GM12878 (cell line): ENCODE data around the gene PFN2. TPM values are rescaled to one million over a fixed set of nuclear protein-coding genes. Genes with fewer than 3 reads are reported as not detected.
A peak's percentile ranks its signal among the peaks of the same experiment; 100 is the strongest.
"Not testable (repeated sequence)": the region's sequence is repeated elsewhere in the genome, so short reads cannot be mapped to it uniquely, and the experiment has no call there.

Experiments used
- ATAC-seq: fragments of 200-7000 bp; cut with Tn5 transposase; 3 replicates; pipeline ENCODE4 v1.9.1; 2020; ENCODE audit warnings: mild to moderate bottlenecking, moderate library complexity
- BruUV-seq: library from RNA; stranded (reverse); fragments of 400-500 nt; replicated peaks from 2 replicates; lab custom pipeline; 2021; lab: Mats Ljungman, UMichigan
- CTCF ChIA-PET: fragments of 300-600 bp; sonication (Branson Sonifier 250); formaldehyde crosslinking; extraction: SDS; loops from one replicate; lab custom pipeline; 2021; ENCODE audit warnings: inconsistent platforms; lab: Yijun Ruan, JAX
- POLR2A ChIA-PET: fragments of 350-600 bp; formaldehyde crosslinking; extraction: SDS; loops from one replicate; lab custom pipeline; 2021; ENCODE audit warnings: inconsistent platforms; lab: Charles Lee
- RAD21 ChIA-PET: fragments of 300-600 bp; sonication (Branson Sonifier 250); formaldehyde crosslinking; loops from one replicate; lab custom pipeline; 2023; ENCODE audit warnings: antibody characterized with exemption; ENCODE audit not compliant: unreplicated experiment; lab: Charles Lee
- SMC1A ChIA-PET: fragments of 300-600 bp; sonication (Branson Sonifier 250); formaldehyde crosslinking; loops from one replicate; lab custom pipeline; 2023; ENCODE audit not compliant: unreplicated experiment, uncharacterized antibody; lab: Charles Lee
- DNase-seq: peaks from one replicate; pipeline ENCODE4 v3.0.0-alpha.2; 2011; ENCODE audit warnings: low read depth, low spot score
- FAIRE-seq: peaks from 3 replicates; lab custom pipeline; 2011; peaks lifted over from hg19 to GRCh38; lab: Jason Lieb, UNC
- H2AFZ ChIP-seq: 2 replicates; pipeline ENCODE4 v1.6.0; 2011; ENCODE audit warnings: low read depth, low read length, control low read depth; ENCODE audit not compliant: control insufficient read depth
- H3K27ac ChIP-seq: 2 replicates; pipeline ENCODE4 v1.5.1; 2011; ENCODE audit warnings: control low read depth; ENCODE audit not compliant: control insufficient read depth, insufficient read depth
- H3K27me3 ChIP-seq, 2 experiments: replicated peaks in 1 of 2; 2 replicates each; pipeline versions ENCODE4 v1.6.0 to v1.6.1; 2011; ENCODE audit warnings: low read length in 1 of 2; ENCODE audit not compliant: control insufficient read depth in 2 of 2, insufficient read depth in 2 of 2
- H3K36me3 ChIP-seq, 2 experiments: 2 replicates each; pipeline ENCODE4 v1.5.1; 2011; ENCODE audit warnings: low read length in 1 of 2; ENCODE audit not compliant: control insufficient read depth in 2 of 2, insufficient read depth in 2 of 2
- H3K4me1 ChIP-seq: 2 replicates; pipeline ENCODE4 v1.6.1; 2011; ENCODE audit warnings: mild to moderate bottlenecking, low read length, moderate library complexity, mixed read lengths; ENCODE audit not compliant: control insufficient read depth, insufficient read depth
- H3K4me2 ChIP-seq: 2 replicates; pipeline ENCODE4 v1.6.0; 2011; ENCODE audit warnings: control low read depth; ENCODE audit not compliant: control insufficient read depth, insufficient read depth
- H3K4me3 ChIP-seq: fragments of 200-600 bp; sonication (generic); 2 replicates; pipeline ENCODE4 v1.5.1; 2016
- H3K79me2 ChIP-seq: 2 replicates; pipeline ENCODE4 v1.6.0; 2011; ENCODE audit warnings: low read length; ENCODE audit not compliant: control insufficient read depth, insufficient read depth
- H3K9ac ChIP-seq: 2 replicates; pipeline ENCODE4 v1.8.0; 2011; ENCODE audit warnings: low read length, control low read depth, mixed read lengths; ENCODE audit not compliant: control insufficient read depth, insufficient read depth
- H3K9me3 ChIP-seq: replicated peaks from 3 replicates; pipeline ENCODE4 v1.5.1; 2011; ENCODE audit warnings: mild to moderate bottlenecking, low read length; ENCODE audit not compliant: control insufficient read depth, insufficient read depth
- H4K20me1 ChIP-seq: 2 replicates; pipeline ENCODE4 v1.6.0; 2011; ENCODE audit not compliant: control insufficient read depth, insufficient read depth
- BACH1 ChIP-seq: fragments of 450-650 bp; IDR thresholded peaks from 2 replicates; pipeline ENCODE4 v1.6.1; 2017; ENCODE audit warnings: mild to moderate bottlenecking, borderline replicate concordance
- CTCF ChIP-seq, 3 experiments: IDR thresholded peaks in 2 of 3; conservative IDR thresholded peaks in 1 of 3; 2 replicates each; pipeline ENCODE4 v1.5.1; 2011; ENCODE audit warnings: low read depth in 3 of 3, low read length in 3 of 3, mild to moderate bottlenecking in 3 of 3, control low read depth in 2 of 3, moderate library complexity in 2 of 3, inconsistent platforms in 1 of 3, mixed read lengths in 1 of 3; ENCODE audit not compliant: control insufficient read depth in 2 of 3, insufficient read depth in 1 of 3; ENCODE audit errors: extremely low read depth in 1 of 3
- EED ChIP-seq: sonication (generic); IDR thresholded peaks from 2 replicates; pipeline ENCODE4 v1.6.1; 2016; ENCODE audit warnings: antibody characterized with exemption, low read depth
- MTA3 ChIP-seq: IDR thresholded peaks from 2 replicates; pipeline ENCODE4 v1.6.1; 2012; ENCODE audit warnings: low read length, inconsistent platforms, borderline replicate concordance
- PAX8 ChIP-seq: fragments of 450-650 bp; IDR thresholded peaks from 2 replicates; pipeline ENCODE4 v1.6.1; 2017; ENCODE audit warnings: mild to moderate bottlenecking, moderate library complexity
- PKNOX1 ChIP-seq: fragments of 450-650 bp; IDR thresholded peaks from 2 replicates; pipeline ENCODE4 v1.6.1; 2016; ENCODE audit warnings: mild to moderate bottlenecking
- RELA ChIP-seq: fragments of 450-650 bp; IDR thresholded peaks from 2 replicates; pipeline ENCODE4 v1.8.0; 2014; ENCODE audit warnings: borderline replicate concordance; ENCODE audit not compliant: partially characterized antibody
- RUNX3 ChIP-seq: IDR thresholded peaks from 2 replicates; pipeline ENCODE4 v1.6.1; 2012; ENCODE audit warnings: low read length, inconsistent platforms
- SMAD5 ChIP-seq: IDR thresholded peaks from 2 replicates; pipeline ENCODE4 v1.6.1; 2016; ENCODE audit warnings: antibody characterized with exemption, low read depth
- SMC3 ChIP-seq: IDR thresholded peaks from 2 replicates; pipeline ENCODE4 v1.6.1; 2011; ENCODE audit warnings: low read length, improper control_type of control experiment, borderline replicate concordance
- YBX1 ChIP-seq: fragments of 450-650 bp; IDR thresholded peaks from 2 replicates; pipeline ENCODE4 v1.6.1; 2016; ENCODE audit warnings: antibody characterized with exemption
- ZBED1 ChIP-seq: IDR thresholded peaks from 2 replicates; pipeline ENCODE4 v1.6.1; 2016; ENCODE audit warnings: borderline replicate concordance
- ZNF207 ChIP-seq: fragments of 450-650 bp; IDR thresholded peaks from 2 replicates; pipeline ENCODE4 v1.6.1; 2014; ENCODE audit warnings: antibody characterized with exemption, mild to moderate bottlenecking, borderline replicate concordance
- WGBS: methylation state at CpG from one replicate; pipeline ENCODE4 v1.1.6; 2016; ENCODE audit warnings: low lambda C conversion rate; ENCODE audit not compliant: insufficient replicate concordance, insufficient coverage; ENCODE audit errors: missing lambda C conversion rate; 5-methylcytosine and 5-hydroxymethylcytosine counted together
- in situ Hi-C: fragments of 300-500 bp; cut with MboI; formaldehyde crosslinking; loops from 9 replicates; pipeline ENCODE4 v1.14.3; 2018; ENCODE audit warnings: mixed read lengths
- intact Hi-C: fragments of 100-400 bp; cut with micrococcal nuclease; formaldehyde crosslinking; loops from one replicate; pipeline ENCODE4 v1.14.2; 2022; ENCODE audit not compliant: unreplicated experiment
- polyA plus RNA-seq, 11 experiments: library from polyadenylated mRNA; depleted of rRNA in 4 of 11; unstranded in 6 of 11; stranded (reverse) in 5 of 11; fragments of >200 nt; fragmentation: Nextera tagmentation in 4 of 11; fragmentation: Illumina TruSeq in 1 of 11; extraction: Ambion mirVana in 4 of 11; extraction: Trizol in 1 of 11; gene quantifications; 1 replicate in 1 of 11; 2 replicates in 10 of 11; pipeline versions ENCODE4 v1.2.1 to v1.2.3, GENCODE V29; 2011 to 2016; ENCODE audit warnings: inconsistent platforms in 2 of 11, missing spikeins in 2 of 11, low read depth in 1 of 11
- total RNA-seq, 4 experiments: library from RNA; depleted of rRNA in 3 of 4; stranded (reverse); fragments of >200 nt in 3 of 4; fragmentation: Illumina TruSeq in 1 of 4; extraction: Trizol in 1 of 4; gene quantifications; 2 replicates each; pipeline versions ENCODE4 v1.2.1 to v1.2.3, GENCODE V29; 2013 to 2021

The PFN2 gene
- total and polyA plus RNA-seq, 10 of the 15 experiments (the other 5 are each of a cell fraction or from before 2014, with no cell fraction given) = 3.1 to 78.9 (median 5.3) TPM

GRCh38 chr3:149938392-149939055, 32.2 kb downstream of the PFN2 start:
- H3K9me3 ChIP-seq, H3K27ac ChIP-seq, DNase-seq, ATAC-seq, FAIRE-seq, H3K79me2 ChIP-seq, H3K4me3 ChIP-seq, BruUV-seq, H3K36me3 ChIP-seq, H2AFZ ChIP-seq, H4K20me1 ChIP-seq, H3K4me2 ChIP-seq, H3K27me3 ChIP-seq, H3K9ac ChIP-seq, in situ Hi-C loops, H3K4me1 ChIP-seq: not testable (repeated sequence)
- ChIA-PET RAD21 (interaction anchor here (1.1 to 4.1 kb wide), 3 partner anchors 17 to 246 kb away, joined by 3 to 22 read pairs (median 4); no protein-coding TSS in a partner anchor), SMC1A (interaction anchor here (1.2 to 3.5 kb wide), 7 partner anchors 8 to 477 kb away, joined by 3 to 45 read pairs (median 4); no protein-coding TSS in a partner anchor), CTCF (interaction anchor here (1.5 to 4.4 kb wide), 9 partner anchors 7 to 281 kb away, joined by 3 to 41 read pairs (median 23); no protein-coding TSS in a partner anchor), POLR2A (interaction anchor here (0.6 kb wide), 1 partner anchor 182 kb away, joined by 6 read pairs; no protein-coding TSS in a partner anchor)
- 87% methylated on average over 3 of the region's 3 CpGs for WGBS
- intact Hi-C loops = loop anchor here (5.0 kb wide), 1 partner anchor 559 kb away; no protein-coding TSS in a partner anchor

- RAD21 ChIA-PET = interaction anchor here (0.6 to 4.1 kb wide), 9 partner anchors 30 to 278 kb away, joined by 3 to 22 read pairs (median 4); no protein-coding TSS in a partner anchor
- H3K9me3 ChIP-seq = peaks cover 8% of the 10 kb centered on the region; the same call in 2 of the 3 replicates
- POLR2A ChIA-PET = no interaction called here
- H3K4me2 ChIP-seq = peak overlapping the region; percentile 26; the same call in 1 of the 2 replicates
- H3K27me3 ChIP-seq = no peaks in the 10 kb centered on the region
- BruUV-seq = no TSS peak
- SMC1A ChIA-PET = interaction anchor here (0.7 to 3.5 kb wide), 28 partner anchors 9 to 493 kb away, joined by 3 to 45 read pairs (median 4); no protein-coding TSS in a partner anchor
- in situ Hi-C loops (no loop called here), intact Hi-C loops (loop anchor here (1.0 to 5.0 kb wide), 4 partner anchors 30 to 560 kb away; no protein-coding TSS in a partner anchor)
- no peak overlapping the region for H3K4me3 ChIP-seq
- H3K4me1 ChIP-seq = no peaks in the 10 kb centered on the region
- ATAC-seq (peak; percentile 93), DNase-seq (peak; percentile 37), FAIRE-seq (peak; percentile 59)
- H3K27ac ChIP-seq = no peak overlapping the region
- H3K79me2 ChIP-seq = peaks cover 1% of the 10 kb centered on the region; the same call in 1 of the 2 replicates
- WGBS = 7% methylated on average over 7 of the region's 7 CpGs
- no peaks in the 10 kb centered on the region for H4K20me1 ChIP-seq
- peak overlapping the region; percentile 31; the same call in 1 of the 2 replicates for H2AFZ ChIP-seq
- no peaks in the 10 kb centered on the region; a peak in 2 of 4 replicates for H3K36me3 ChIP-seq
- no peak overlapping the region for H3K9ac ChIP-seq
- CTCF ChIA-PET = interaction anchor here (0.6 to 4.4 kb wide), 32 partner anchors 9 to 598 kb away, joined by 3 to 63 read pairs (median 5); no protein-coding TSS in a partner anchor
- TF ChIP-seq PKNOX1 (no peak), ZBED1 (no peak), EED (no peak), ZNF207 (no peak), SMAD5 (no peak), BACH1 (no peak), SMC3 (peak; percentile 73), RUNX3 (no peak), RELA (no peak), MTA3 (no peak), PAX8 (no peak), CTCF (IDR thresholded peaks at IDR 0.05 in 2 of 3, conservative IDR thresholded peaks at IDR 0.05 in 1 of 3; ENCODE audit: control insufficient read depth in 2 of 3, extremely low read depth in 1 of 3, insufficient read depth in 1 of 3, low read depth in 3 of 3, low read length in 3 of 3) (peak; percentile 79 to 87 (median 82)), YBX1 (no peak)
Measured at GRCh38 chr3:149936812-149937230, 33.9 kb downstream of the PFN2 start.
